ENCODE measurements around the gene TMEM95. TPM values are rescaled to one million over a fixed set of nuclear protein-coding genes. Genes with fewer than 3 reads are reported as not detected.

The TMEM95 gene
- total RNA-seq, 1 donor from 2014 or later = not detected

DNA sequence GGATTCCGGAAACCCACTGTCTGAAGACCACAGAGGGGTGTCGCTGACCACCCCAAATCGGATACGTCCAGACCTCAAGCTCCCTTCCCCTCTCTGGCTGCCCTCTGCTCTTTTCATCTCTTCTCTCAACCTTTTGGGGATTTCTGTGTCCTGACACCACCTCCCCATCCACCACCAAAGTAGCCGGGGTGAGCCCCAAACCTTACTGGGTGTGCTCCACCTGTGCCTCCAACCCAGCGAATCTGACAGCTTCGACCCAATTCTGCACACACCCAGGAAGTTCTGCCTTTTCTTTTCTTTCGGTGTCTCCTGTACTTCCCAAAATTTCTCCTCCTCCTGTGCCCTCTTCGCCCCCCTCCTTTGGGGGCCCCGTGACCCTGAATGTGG is 2.5 kb upstream of the TMEM95 start:
- TF ChIP-seq, protein P1, sequence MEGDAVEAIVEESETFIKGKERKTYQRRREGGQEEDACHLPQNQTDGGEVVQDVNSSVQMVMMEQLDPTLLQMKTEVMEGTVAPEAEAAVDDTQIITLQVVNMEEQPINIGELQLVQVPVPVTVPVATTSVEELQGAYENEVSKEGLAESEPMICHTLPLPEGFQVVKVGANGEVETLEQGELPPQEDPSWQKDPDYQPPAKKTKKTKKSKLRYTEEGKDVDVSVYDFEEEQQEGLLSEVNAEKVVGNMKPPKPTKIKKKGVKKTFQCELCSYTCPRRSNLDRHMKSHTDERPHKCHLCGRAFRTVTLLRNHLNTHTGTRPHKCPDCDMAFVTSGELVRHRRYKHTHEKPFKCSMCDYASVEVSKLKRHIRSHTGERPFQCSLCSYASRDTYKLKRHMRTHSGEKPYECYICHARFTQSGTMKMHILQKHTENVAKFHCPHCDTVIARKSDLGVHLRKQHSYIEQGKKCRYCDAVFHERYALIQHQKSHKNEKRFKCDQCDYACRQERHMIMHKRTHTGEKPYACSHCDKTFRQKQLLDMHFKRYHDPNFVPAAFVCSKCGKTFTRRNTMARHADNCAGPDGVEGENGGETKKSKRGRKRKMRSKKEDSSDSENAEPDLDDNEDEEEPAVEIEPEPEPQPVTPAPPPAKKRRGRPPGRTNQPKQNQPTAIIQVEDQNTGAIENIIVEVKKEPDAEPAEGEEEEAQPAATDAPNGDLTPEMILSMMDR (conservative IDR thresholded peaks at IDR 0.05) = peak; percentile 3
- DNase-seq (ENCODE audit: extremely low spot score, unreplicated experiment) = no peak
- Mint-ChIP-seq H3K9me3 (no peaks in the 10 kb centered on the region), H3K27ac (peak overlapping the region; percentile 91), H3K4me3 (peak overlapping the region; percentile 89), H3K27me3 (no peaks in the 10 kb centered on the region), H3K36me3 (no peaks in the 10 kb centered on the region), H3K4me1 (ENCODE audit: unreplicated experiment) (peaks cover 29% of the 10 kb centered on the region)

DNA sequence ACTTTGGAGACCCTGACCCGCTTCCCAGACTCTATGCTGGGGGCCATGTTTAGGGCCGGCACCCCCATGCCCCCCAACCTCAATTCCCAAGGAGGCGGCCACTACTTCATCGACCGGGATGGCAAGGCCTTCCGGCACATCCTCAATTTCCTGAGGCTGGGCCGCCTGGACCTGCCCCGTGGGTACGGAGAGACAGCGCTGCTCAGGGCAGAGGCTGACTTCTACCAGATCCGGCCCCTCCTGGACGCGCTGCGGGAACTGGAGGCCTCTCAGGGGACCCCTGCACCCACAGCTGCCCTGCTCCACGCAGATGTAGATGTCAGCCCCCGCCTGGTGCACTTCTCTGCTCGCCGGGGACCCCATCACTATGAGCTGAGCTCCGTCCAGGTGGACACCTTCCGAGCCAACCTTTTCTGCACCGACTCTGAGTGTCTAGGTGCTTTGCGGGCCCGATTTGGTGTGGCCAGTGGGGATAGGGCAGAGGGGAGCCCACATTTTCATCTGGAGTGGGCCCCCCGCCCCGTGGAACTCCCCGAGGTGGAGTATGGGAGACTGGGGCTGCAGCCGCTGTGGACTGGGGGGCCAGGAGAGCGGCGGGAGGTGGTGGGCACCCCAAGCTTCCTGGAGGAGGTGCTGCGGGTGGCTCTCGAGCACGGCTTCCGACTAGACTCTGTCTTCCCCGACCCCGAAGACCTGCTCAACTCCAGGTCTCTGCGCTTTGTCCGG is 1.9 kb upstream of the TMEM95 start:
- peak overlapping the region; percentile 89 for H3K4me3 Mint-ChIP-seq
- peak overlapping the region; percentile 91 for H3K27ac Mint-ChIP-seq

DNA sequence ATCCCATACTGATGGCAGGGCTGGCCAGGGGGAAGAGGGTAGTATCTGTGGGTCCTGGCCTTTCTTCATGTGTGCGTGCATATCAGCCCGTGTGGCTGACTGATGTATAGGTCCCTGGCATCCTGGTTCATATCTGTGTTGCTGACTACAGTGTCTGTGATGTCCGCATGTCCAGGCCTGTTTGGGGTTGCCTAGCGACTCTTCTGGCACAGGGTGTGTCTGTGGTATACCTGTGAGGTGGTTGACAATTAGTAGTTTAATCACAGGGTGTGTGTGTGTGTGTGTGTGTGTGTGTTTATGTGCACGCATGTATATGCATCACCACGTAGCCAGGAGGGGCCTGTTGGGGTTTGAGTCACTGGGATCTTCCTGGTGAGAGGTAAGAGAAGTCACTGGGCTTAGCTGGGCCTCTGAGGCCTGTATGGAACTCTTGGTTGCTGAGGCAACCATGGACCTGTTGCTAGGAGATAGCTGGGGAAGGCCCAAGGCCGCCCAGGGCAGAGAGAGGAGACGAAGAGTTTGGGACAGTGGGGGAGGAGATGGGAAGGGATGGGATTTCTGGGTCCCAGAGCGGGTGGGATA is 603 bp upstream of the TMEM95 start:
- peak overlapping the region; percentile 74 for H3K4me3 Mint-ChIP-seq
- no peaks in the 10 kb centered on the region for H3K36me3 Mint-ChIP-seq
- peaks cover 27% of the 10 kb centered on the region for H3K4me1 Mint-ChIP-seq (ENCODE audit: unreplicated experiment)
- H3K27me3 Mint-ChIP-seq = no peaks in the 10 kb centered on the region
- no peaks in the 10 kb centered on the region for H3K9me3 Mint-ChIP-seq
- DNase-seq (ENCODE audit: extremely low spot score, unreplicated experiment) = no peak
- H3K27ac Mint-ChIP-seq = peak overlapping the region; percentile 91
- TF ChIP-seq, protein P1 (conservative IDR thresholded peaks at IDR 0.05) = no peak

More for the DNA sequence above, 1.9 kb upstream of the TMEM95 start:
- DNase-seq (ENCODE audit: extremely low spot score, unreplicated experiment) = no peak
- TF ChIP-seq, protein P1 (conservative IDR thresholded peaks at IDR 0.05) = no peak
- Mint-ChIP-seq H3K4me1 (ENCODE audit: unreplicated experiment) (peaks cover 29% of the 10 kb centered on the region), H3K36me3 (no peaks in the 10 kb centered on the region), H3K9me3 (no peaks in the 10 kb centered on the region), H3K27me3 (no peaks in the 10 kb centered on the region)

DNA sequence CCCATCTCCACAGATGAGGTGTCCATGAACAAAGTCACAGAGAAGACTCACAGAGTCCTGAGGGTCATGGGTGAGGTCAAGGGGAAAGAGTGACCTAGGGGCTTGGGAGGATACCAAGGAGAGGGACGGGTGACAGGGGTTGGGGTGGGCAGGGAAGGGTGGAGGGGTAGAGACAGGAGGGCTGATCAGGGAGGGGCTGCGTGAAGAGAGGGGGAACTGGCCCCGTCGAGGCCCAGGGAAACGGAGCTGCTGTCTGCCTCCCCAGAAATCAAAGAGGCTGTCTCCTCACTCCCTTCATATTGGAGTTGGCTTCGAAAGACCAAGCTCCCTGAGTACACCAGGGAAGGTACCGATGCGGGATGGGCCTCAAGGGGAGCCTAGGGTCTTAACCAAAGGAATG is 617 bp downstream of the TMEM95 start:
- Mint-ChIP-seq H3K4me3 (no peak overlapping the region), H3K27ac (no peak overlapping the region), H3K36me3 (no peaks in the 10 kb centered on the region), H3K4me1 (ENCODE audit: unreplicated experiment) (peaks cover 17% of the 10 kb centered on the region), H3K27me3 (no peaks in the 10 kb centered on the region), H3K9me3 (no peaks in the 10 kb centered on the region)
- TF ChIP-seq, protein P1 (conservative IDR thresholded peaks at IDR 0.05) = no peak
- DNase-seq (ENCODE audit: extremely low spot score, unreplicated experiment) = no peak

DNA sequence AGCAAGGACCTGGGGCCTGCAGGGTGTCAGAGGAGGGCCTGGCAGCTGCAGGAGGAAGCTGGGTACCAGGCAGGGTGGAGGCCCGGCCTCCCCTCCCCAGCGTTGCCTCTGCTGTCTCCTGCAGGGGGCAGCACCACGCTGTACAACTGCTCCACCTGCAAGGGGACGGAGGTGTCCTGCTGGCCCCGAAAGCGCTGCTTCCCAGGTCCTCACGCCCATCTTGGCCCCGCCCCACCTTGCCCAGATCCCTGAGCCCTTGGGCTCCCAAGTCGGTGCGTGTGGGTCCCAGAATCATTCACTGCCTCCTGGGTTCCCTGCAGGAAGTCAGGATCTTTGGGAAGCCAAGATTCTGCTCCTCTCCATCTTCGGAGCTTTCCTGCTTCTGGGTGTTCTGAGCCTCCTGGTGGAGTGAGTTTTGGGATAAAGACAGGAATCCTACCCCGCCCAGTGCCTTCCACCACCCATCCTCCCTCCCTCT is 1.2 kb downstream of the TMEM95 start:
- no peaks in the 10 kb centered on the region for H3K9me3 Mint-ChIP-seq
- H3K4me3 Mint-ChIP-seq = no peak overlapping the region
- DNase-seq (ENCODE audit: extremely low spot score, unreplicated experiment) = peak; percentile 84
- TF ChIP-seq, protein P1 (conservative IDR thresholded peaks at IDR 0.05) = peak; percentile 90
- peaks cover 17% of the 10 kb centered on the region for H3K4me1 Mint-ChIP-seq (ENCODE audit: unreplicated experiment)
- no peak overlapping the region for H3K27ac Mint-ChIP-seq
- no peaks in the 10 kb centered on the region for H3K36me3 Mint-ChIP-seq
- no peaks in the 10 kb centered on the region for H3K27me3 Mint-ChIP-seq
